ENCODE results near the gene OTX2.

The OTX2 gene

DNA sequence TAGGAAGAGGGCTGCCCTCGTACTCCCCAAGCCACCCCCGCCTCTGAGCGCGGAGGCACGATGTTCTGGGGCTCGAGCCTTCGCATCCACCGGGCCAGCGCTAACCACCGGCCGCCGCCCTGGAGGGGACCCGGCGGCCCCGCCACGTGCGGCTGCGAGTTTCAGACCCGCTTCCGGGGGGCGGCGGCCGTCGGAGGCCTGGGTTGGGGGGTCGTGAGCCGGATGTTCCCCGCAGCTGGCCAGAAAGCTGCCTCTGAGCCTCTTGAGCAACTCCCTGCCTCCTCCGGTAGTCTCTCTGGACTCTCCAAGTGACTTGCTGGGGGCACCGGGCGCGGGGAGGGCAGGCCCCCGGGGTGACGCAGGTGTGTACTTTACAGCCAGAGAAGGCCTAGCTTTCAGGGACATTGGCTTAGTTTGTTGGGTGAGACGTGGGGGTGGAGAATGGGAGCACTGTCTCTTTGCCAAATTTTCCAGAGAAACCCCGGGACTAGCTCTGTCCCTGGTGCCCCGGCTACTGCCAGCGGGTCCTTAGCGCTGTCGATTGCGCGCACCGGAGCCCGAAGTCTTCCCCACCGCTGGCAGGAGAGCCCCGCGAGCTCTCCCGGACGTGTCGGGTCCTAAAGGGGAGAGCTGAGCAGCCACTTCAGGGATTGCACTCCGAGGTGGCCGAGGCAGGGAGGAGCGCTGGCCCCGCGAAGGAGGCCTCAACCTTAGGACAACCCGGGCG, 15.6 kb downstream of the OTX2 start:
- no peak for DNase-seq

DNA sequence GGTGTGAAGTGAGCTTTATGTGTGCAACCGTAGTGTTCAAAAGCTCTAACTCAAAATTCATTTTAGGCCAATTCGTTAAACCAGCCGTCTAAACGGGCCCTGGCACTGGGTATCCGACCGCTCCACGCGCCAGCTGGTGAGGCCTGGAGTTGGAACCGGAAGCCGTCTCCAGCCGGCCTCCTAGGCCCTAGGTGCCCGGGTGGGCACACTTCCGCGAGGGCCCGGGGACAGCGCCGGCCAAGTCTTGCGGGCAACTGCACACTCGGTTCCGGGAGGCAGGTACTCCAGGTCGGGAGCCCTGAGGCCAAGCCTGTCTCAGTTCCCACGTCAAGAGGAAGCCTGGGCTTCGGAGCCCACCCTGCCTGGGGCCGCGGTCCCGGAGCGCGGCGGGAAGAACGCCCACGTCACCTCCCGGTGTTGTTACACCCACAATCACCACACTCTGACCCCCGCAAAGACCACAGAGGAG, 16.2 kb downstream of the OTX2 start:
- no peak for DNase-seq

DNA sequence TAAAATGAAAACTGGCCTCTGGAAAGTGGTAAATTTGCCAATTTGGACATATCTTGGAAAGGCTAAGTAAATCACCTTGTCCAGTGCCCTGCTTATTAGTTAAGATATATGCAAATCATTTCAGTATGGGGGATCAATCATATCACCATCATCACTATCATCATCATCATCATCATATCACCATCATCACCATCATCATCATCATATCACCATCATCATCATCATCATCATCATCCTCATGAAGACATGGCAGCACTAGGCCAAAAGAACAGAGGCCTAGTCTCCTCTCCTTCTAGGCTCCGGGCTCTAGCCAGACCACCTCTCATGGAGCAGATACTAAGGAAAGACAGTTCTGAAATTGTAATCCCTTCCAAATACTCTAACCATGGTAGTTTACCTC, 20.3 kb downstream of the OTX2 start:
- no peak for DNase-seq

DNA sequence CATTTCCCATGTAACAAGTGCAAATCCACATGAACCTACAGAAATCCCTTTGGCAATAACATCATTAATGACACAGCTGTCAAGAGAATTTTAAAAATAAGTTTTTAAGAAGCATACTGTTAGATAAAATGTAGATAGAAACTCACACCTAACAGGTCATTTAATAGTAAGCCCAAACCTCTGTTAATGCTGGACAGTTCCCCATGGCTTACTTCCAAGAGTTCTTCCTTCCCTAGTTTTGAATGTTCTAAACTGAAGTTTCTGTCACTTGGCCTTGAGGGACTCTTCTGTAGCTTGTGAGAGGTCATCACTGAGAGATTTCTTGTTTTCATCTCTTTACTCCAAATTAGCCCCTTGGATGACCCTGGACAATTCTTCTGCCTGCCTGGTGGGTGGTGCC, 22.7 kb downstream of the OTX2 start:
- DNase-seq = no peak

DNA sequence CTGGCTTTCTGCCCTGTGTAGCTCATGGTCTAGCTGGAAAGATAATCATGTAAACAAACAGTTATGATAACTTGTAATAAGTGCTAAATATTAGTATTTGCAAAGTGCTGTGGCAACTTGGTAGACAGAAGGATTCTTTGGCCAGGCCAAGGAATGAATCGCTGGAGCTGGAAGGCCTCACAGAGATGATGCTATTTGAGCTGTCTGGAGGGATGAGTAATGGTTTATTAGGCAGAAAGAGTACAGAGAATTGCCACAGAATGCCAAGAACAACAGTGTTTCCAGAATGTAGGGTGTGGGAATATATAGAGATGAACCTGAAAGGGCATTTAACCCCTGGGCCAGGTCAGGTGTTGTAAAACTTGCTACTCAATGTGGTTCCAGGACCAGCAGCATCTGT, 27.6 kb downstream of the OTX2 start:
- no peak for DNase-seq

DNA sequence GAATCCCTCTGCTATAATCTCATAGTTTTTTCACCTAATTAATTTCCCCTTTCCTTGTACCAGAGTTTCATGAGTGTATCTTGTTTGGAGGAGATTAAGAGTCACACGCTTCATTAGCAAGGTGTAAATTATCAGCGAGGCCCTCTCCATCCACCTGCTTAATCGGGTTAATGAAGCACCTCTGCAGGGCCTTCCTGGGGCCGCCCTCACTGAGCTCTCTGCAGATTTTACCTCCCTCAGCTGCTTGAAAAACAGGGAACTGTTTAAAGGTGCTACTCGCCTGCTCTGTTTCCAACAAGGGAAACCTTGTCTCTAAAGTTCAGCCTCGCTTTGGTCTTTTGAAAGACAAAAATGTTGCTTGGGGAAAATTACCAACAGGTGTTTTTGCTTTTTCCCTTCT, 35.8 kb downstream of the OTX2 start:
- DNase-seq = no peak

DNA sequence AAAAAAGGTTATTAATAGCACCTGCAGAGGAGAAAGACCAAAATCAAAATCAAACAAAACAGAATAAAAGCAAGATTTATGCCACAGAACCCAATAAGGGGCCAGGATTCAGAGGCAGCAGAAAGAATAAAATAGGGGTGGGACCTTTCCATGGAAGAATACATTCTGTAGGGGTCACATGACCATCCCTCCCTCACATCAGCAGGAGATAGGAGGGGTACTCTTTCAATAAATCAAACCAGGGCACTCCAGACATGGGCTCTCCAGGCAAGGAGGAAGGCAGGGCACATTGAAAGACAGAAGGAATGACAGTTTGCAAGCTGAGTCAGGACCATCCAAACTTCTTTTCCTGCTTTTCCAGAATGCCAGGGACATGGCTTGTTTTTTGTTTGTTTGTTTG, 39.8 kb downstream of the OTX2 start:
- DNase-seq = no peak

DNA sequence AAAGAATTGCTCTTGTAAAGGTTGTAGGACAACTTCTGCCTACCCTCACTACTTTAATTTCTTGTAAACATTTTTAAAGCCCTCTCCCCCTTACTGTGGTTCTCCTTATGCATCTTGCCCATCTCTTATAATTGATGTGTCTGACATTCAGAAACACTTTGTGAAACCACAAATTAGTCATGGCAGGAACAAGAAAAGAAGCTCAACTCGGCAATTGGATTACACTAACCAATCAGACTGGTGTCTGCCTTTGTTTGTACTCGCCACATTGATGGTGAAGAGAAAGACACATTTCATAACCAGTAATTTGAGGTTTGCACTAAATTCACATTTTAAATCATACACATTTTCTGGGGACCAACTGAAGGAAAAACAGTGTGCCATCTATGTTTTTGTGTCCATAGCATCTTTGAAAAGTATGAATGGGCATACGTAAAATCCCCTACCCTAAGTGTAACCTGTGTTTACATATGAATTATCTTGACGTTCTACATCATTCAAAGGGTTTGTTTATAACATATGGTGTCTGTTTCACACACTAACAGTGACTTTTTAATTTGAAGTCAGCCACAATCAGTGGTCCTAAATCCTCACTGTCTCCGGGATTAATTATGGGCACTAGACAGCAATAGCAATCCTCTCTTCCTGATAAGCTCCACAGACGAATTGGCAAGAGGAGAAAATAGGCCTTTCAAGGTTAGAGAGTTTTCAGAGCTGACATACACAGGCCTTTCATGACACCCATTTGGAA, 49.9 kb downstream of the OTX2 start:
- no peak for DNase-seq

DNA sequence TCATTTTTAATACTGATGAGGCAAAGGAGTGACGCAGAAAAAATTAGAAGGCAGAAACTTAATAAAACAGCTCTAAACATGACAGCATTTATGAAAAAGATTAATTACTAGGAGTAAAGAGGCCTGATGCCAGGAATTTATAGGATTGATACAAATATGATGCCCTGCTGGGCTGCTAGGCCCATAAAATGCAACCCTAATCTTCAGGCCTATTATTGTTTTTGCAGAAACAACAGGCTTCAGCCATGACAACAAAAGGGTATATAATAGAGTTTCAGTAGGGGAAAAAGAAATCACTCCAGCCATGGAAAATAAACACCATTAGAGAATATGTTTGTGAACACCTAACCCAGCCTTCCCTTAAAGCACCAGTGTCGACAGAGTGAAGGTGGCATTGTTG, 50.6 kb downstream of the OTX2 start:
- DNase-seq = no peak

DNA sequence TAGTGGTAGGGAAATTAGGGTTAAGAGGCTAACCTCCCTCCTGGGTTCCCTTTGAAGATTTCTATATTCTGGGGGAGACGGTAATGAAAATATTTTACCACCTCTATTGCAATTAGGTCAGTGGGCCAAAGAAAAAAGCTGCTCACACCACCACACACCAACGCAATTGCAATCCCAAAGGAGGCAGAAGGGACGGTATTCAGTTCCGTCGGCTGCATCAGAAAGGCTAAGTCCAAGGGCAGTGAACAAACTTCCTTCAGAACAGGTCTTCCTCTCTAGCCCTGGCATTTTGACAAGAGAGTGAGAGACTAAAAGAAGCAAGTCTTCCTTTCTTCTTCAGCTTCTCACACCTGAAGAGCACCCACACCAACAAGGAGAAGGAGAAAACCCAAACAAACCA, 51.2 kb downstream of the OTX2 start:
- DNase-seq = no peak

DNA sequence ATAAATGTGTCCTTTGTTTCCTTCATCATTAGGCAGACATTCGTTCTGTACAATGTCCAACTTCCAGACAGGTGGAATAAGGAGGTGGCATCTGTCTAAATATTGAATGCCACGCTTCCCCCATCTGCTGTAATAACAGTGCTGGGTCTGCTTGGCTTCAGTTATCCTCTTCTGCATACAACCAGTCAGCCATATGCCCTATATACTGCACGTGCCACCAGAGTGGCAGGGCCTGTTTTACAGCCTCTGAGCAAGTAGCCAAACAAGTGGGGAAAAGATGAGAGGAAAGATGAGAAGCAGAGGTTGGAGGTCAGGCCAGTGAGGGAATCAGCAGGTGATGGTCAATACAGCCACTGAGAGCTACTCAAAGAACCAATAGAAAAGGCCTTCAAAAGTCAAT, 55.4 kb downstream of the OTX2 start:
- DNase-seq = no peak

DNA sequence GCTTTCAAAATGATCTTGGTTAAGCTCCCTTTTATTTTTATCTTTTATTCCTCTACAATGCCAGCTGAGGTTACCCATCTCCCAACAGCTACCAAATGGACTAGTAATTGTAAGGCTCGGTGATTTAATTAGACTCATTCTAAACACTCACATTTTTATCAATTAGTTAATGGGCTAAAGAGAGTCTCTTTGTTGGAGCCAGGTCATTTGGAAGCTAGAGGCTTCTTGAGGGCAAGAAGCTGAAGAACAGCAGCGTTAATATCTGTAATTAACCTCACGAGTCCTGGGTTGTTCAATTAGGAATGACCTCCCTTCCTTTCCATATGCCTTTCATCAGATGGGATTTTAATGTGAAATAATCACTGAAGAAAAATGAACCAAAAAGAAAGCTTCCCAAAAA, 56.9 kb downstream of the OTX2 start:
- DNase-seq = no peak

DNA sequence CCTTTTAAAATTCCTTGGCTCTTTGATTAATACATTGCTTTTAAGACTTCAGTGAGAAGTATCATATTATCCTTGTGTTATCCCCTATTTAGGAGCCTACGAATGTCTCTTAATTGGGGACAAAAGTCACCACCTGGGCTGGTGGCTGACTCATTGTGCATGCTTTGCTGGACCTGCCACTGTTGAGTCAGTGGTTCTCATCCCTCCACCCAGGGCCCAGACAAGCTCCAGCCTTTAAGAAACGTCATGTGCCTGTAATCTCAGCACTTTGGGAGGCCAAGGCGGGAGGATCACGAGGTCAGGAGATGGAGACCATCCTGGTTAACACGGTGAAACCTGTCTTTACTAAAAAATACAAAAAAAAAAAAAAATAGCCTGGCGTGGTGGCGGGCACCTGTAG, 57.9 kb downstream of the OTX2 start:
- DNase-seq = no peak

DNA sequence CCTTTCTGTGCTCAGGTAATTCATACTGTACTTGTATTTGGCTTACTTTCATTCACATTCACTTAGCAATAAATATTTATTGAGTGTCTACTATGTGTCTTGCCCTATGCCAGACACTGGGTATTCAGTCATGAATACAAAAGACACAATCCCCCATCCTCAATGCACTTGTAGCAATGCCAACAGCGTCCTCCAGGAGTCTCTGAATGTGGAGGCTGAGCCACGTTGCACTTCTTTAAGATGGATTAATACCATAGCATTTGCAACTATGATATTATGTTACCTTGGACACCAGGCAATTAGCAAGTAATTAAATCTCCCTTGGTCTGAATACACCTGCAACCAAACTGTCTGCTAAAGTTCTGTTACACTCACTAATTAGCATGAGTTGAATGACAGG, 58.8 kb downstream of the OTX2 start:
- DNase-seq = no peak

Measured in SIG-M5 (cell line).